Measurements from ENCODE around the gene GAPDH.

GAPDH gene

DNA sequence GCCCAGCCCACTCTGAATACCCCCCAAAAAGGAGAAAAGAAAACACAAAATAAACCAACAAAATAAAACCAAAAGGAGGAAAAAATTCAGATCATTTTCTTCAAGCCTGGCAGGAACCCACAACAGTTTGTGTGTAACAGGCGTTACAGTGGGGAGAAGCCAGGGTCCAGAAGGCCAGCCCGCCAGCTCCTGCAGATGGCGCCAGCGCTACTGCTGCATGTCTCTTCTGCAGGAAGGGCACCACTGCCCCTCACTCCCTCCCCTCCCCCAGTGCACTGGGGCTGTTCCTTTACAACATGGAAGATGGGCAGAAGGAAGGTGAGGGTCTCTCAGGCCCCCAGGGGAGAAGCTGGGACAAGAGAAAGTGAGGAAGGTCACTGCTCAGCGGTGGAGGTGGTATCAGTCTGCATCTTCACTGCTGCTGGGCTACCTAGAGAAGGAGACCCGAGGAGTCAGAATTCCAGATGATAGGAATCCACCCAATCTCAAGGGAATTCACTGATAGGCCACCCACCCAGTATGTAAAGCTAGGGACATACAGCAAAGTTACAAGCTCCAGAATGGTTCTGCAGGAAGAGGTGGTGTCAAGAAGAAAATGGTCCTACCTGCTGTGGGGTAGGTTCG lies 36.1 kb downstream of the GAPDH start (continued):
- TF ChIP-seq, protein P1, sequence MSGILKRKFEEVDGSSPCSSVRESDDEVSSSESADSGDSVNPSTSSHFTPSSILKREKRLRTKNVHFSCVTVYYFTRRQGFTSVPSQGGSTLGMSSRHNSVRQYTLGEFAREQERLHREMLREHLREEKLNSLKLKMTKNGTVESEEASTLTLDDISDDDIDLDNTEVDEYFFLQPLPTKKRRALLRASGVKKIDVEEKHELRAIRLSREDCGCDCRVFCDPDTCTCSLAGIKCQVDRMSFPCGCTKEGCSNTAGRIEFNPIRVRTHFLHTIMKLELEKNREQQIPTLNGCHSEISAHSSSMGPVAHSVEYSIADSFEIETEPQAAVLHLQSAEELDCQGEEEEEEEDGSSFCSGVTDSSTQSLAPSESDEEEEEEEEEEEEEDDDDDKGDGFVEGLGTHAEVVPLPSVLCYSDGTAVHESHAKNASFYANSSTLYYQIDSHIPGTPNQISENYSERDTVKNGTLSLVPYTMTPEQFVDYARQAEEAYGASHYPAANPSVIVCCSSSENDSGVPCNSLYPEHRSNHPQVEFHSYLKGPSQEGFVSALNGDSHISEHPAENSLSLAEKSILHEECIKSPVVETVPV (CRISPR knock-in tag; IDR thresholded peaks at IDR 0.05): no peak
- TF ChIP-seq PPARA (CRISPR knock-in tag; IDR thresholded peaks at IDR 0.05; ENCODE audit: borderline replicate concordance) (no peak), TCF4 (CRISPR knock-in tag; IDR thresholded peaks at IDR 0.05; ENCODE audit: borderline replicate concordance) (no peak), ZNF565 (CRISPR knock-in tag; conservative IDR thresholded peaks at IDR 0.05; ENCODE audit: low read depth) (no peak), ISL1 (CRISPR knock-in tag; IDR thresholded peaks at IDR 0.05) (no peak), ZFP3 (CRISPR knock-in tag; IDR thresholded peaks at IDR 0.05) (no peak), ZC3H10 (CRISPR knock-in tag; IDR thresholded peaks at IDR 0.05) (no peak), GLIS3 (CRISPR knock-in tag; IDR thresholded peaks at IDR 0.05) (no peak)
- TF ChIP-seq, protein P2, sequence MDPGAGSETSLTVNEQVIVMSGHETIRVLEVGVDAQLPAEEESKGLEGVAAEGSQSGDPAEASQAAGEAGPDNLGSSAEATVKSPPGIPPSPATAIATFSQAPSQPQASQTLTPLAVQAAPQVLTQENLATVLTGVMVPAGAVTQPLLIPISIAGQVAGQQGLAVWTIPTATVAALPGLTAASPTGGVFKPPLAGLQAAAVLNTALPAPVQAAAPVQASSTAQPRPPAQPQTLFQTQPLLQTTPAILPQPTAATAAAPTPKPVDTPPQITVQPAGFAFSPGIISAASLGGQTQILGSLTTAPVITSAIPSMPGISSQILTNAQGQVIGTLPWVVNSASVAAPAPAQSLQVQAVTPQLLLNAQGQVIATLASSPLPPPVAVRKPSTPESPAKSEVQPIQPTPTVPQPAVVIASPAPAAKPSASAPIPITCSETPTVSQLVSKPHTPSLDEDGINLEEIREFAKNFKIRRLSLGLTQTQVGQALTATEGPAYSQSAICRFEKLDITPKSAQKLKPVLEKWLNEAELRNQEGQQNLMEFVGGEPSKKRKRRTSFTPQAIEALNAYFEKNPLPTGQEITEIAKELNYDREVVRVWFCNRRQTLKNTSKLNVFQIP (CRISPR knock-in tag; IDR thresholded peaks at IDR 0.05; ENCODE audit: borderline replicate concordance, low read depth): no peak

DNA sequence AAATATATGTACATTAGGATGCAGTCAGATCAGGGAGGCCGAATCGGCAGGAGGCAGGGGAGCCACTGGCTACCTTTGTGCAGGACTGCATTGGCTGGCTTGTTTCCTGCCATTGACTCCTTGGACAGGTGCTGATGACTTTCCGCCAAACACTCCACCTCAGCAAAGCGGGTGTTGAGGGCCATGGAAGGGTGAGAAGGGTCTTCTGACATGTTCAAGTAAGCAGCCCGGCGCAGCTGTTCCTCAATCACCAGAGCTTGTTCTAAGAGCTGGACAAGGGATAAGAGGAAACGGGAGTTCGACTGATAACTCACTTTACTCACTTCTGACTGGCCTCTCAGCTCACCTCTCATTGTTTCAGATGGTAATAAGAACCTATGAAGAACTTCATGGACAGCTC lies 38.7 kb downstream of the GAPDH start:
- TF ChIP-seq ZFP30 (CRISPR knock-in tag; IDR thresholded peaks at IDR 0.05) (no peak), ZNF565 (CRISPR knock-in tag; conservative IDR thresholded peaks at IDR 0.05; ENCODE audit: low read depth) (no peak), GLIS3 (CRISPR knock-in tag; IDR thresholded peaks at IDR 0.05) (no peak), TCF4 (CRISPR knock-in tag; IDR thresholded peaks at IDR 0.05; ENCODE audit: borderline replicate concordance) (no peak), ZC3H10 (CRISPR knock-in tag; IDR thresholded peaks at IDR 0.05) (no peak), ZNF70 (CRISPR knock-in tag; IDR thresholded peaks at IDR 0.05) (no peak), BACH2 (CRISPR knock-in tag; IDR thresholded peaks at IDR 0.05; ENCODE audit: borderline replicate concordance) (no peak), ZFP3 (CRISPR knock-in tag; IDR thresholded peaks at IDR 0.05) (no peak), TOX (CRISPR knock-in tag; IDR thresholded peaks at IDR 0.05; ENCODE audit: borderline replicate concordance) (no peak)
- TF ChIP-seq, protein P3, sequence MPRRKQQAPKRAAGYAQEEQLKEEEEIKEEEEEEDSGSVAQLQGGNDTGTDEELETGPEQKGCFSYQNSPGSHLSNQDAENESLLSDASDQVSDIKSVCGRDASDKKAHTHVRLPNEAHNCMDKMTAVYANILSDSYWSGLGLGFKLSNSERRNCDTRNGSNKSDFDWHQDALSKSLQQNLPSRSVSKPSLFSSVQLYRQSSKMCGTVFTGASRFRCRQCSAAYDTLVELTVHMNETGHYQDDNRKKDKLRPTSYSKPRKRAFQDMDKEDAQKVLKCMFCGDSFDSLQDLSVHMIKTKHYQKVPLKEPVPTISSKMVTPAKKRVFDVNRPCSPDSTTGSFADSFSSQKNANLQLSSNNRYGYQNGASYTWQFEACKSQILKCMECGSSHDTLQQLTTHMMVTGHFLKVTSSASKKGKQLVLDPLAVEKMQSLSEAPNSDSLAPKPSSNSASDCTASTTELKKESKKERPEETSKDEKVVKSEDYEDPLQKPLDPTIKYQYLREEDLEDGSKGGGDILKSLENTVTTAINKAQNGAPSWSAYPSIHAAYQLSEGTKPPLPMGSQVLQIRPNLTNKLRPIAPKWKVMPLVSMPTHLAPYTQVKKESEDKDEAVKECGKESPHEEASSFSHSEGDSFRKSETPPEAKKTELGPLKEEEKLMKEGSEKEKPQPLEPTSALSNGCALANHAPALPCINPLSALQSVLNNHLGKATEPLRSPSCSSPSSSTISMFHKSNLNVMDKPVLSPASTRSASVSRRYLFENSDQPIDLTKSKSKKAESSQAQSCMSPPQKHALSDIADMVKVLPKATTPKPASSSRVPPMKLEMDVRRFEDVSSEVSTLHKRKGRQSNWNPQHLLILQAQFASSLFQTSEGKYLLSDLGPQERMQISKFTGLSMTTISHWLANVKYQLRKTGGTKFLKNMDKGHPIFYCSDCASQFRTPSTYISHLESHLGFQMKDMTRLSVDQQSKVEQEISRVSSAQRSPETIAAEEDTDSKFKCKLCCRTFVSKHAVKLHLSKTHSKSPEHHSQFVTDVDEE (CRISPR knock-in tag; IDR thresholded peaks at IDR 0.05): no peak
- TF ChIP-seq, protein P4, sequence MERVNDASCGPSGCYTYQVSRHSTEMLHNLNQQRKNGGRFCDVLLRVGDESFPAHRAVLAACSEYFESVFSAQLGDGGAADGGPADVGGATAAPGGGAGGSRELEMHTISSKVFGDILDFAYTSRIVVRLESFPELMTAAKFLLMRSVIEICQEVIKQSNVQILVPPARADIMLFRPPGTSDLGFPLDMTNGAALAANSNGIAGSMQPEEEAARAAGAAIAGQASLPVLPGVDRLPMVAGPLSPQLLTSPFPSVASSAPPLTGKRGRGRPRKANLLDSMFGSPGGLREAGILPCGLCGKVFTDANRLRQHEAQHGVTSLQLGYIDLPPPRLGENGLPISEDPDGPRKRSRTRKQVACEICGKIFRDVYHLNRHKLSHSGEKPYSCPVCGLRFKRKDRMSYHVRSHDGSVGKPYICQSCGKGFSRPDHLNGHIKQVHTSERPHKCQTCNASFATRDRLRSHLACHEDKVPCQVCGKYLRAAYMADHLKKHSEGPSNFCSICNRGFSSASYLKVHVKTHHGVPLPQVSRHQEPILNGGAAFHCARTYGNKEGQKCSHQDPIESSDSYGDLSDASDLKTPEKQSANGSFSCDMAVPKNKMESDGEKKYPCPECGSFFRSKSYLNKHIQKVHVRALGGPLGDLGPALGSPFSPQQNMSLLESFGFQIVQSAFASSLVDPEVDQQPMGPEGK (CRISPR knock-in tag; IDR thresholded peaks at IDR 0.05; ENCODE audit: borderline replicate concordance): no peak

DNA sequence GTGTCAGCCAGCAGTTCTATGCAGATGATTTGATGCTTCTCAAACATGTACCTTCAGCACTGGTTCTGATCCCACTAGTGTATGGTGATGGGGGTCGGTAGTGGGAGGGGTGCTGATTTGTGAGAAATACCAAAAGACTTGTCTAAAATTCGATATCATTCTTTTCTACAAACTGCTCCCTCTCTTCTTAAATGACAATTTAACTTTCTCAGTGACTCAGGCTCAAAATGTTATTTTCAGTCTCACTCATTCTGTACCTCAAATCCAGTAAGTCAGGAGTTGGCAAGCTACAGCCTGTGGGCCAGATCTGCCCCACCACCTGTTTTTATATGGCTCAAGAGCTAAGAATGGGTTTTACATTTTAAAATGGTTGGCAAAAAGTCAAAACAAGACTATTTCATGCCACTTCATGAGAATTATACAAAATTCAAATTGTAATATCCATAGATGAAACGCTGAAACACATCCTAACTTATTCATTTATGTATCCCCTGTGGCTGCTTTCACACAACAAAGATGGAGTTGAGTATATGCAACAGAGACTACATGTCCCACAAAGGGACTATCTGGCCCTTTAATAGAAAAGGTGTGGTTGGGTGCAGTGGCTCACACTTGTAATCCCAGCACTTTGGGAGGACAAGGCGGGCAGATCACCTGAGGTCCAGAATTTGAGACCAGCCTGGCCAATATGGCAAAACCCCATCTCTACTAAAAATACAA lies 40.4 kb downstream of the GAPDH start:
- ATAC-seq: no peak
- TF ChIP-seq, protein P4 (CRISPR knock-in tag; IDR thresholded peaks at IDR 0.05; ENCODE audit: borderline replicate concordance): no peak
- TF ChIP-seq CSDC2 (CRISPR knock-in tag; IDR thresholded peaks at IDR 0.05): no peak
- no peak for TF ChIP-seq ZNF70 (CRISPR knock-in tag; IDR thresholded peaks at IDR 0.05)
- no peak for TF ChIP-seq SNAI2 (CRISPR knock-in tag; IDR thresholded peaks at IDR 0.05)
- TF ChIP-seq ZNF565 (CRISPR knock-in tag; conservative IDR thresholded peaks at IDR 0.05; ENCODE audit: low read depth): no peak
- no peak for TF ChIP-seq ZNF8 (CRISPR knock-in tag; IDR thresholded peaks at IDR 0.05)
- TF ChIP-seq ISL1 (CRISPR knock-in tag; IDR thresholded peaks at IDR 0.05): no peak
- TF ChIP-seq, protein P2 (CRISPR knock-in tag; IDR thresholded peaks at IDR 0.05; ENCODE audit: borderline replicate concordance, low read depth): no peak
- no peak for TF ChIP-seq PPARA (CRISPR knock-in tag; IDR thresholded peaks at IDR 0.05; ENCODE audit: borderline replicate concordance)

More for the DNA sequence above, 38.7 kb downstream of the GAPDH start:
- ATAC-seq: no peak
